ENCODE results near the gene TMEM267.
A peak's percentile ranks its signal among the peaks of the same experiment; 100 is the strongest.
"Not testable (repeated sequence)": the region's sequence is repeated elsewhere in the genome, so short reads cannot be mapped to it uniquely, and the experiment has no call there.

TMEM267 gene

DNA sequence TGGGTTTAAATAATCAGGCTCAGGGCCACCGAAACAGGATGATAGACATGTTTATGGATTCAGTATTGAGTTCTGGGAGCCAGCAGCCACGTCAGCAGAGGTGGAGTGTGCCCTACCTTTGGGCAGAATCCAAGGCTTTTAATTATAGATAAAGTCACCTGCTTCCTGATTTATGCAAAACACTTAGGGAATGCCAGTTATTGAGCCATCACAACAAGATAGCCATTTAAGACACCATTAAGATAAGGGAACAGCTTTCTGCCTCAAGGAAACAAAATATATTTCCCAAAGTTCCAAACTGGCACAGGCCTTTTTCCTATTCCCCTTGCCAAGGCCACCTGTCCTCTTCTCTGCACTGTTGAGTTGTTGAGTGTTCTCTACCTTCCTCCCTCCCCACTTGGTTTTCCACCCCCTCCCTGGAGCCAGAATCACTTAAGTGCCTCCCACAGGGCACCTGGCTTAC, 73.8 kb downstream of the TMEM267 start:
- DNase-seq (ENCODE audit: low read depth in 2 of 2), result no peak

DNA sequence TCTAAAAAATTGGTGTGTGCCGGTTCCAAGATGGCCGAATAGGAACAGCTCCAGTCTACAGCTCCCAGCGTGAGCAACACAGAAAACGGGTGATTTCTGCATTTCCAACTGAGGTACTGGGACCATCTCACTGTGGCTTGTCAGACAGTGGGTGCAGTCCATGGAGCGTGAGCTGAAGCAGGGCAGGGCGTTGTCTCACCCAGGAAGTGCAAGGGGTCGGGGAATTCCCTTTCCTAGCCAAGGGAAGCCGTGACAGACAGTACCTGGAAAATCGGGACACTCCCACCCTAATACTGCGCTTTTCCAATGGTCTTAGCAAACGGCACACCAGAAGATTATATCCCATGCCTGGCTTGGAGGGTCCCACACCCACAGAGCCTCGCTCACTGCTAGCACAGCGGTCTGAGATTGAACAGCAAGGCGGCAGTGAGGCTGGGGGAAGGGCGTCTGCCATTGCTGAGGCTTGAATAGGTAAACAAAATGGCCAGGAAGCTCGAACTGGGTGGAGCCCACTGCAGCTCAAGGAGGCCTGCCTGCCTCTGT, 81.1 kb downstream of the TMEM267 start:
- not testable (repeated sequence) for DNase-seq (ENCODE audit: low read depth in 2 of 2)

DNA sequence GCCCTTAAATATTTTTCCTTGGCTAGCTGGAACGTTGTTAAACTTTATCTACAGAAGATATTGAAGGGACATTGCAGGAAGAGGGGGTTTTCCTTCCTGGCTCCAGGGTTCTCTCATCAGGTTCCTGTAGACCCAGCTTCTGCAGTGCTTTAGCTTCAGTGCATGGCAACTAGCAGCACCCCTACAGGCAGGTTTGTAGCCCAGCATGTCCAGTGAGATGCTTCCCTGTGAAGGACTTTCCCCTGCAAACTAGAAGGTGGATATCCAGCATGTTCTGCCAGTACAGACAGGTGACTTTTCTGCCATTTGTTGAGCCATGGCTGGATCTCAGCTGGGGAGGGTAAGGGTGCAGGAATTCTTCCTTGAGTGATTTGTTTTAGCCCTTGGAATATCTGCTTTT, 81.8 kb downstream of the TMEM267 start:
- no peak for DNase-seq (ENCODE audit: low read depth in 2 of 2)

DNA sequence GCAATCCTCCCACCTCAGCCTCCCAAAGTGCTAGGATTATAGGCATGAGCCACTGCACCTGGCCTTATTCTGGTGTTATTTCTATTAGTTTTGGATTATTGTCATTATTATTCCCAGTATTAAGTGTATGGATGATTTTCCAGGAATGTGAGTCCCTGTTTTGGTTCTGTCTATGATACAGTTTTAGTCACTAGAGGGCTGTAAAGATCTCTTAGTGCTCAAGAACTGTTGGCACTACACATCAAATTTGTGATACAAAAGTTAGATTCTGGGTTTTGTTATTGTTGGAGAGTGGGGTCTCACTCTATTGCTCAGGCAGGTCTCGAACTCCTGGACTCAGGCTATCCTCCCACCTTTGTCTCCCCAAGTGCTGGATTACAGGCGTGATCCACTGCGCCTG, 83.6 kb downstream of the TMEM267 start:
- DNase-seq (ENCODE audit: low read depth in 2 of 2), result no peak

DNA sequence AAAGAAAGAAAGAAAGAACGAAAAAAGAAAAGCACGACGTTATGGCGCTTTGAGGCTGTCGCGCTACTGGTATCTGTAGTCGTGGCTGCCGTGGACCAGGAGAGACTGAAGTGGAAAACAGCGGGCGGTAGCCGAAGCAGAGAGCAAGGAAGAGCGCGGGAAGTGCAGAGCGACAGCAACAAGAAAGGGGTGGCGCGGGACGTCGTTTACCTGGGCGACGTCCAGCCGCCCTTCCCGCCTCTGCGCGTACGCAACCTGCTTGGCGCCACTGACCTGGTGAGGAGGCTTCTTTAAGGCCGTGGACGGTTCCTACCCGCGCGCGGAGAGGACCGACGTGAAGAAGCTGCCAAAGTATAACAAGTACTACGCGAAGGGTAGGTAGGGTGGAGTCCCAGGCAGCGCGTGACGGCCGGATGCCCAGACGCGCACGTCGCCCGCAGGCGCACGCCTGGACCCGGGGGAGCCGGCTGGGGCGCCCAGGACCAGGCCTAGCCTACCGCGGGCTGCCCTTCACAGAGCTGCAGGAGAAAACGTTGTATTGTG, 86.8 kb downstream of the TMEM267 start:
- DNase-seq (ENCODE audit: low read depth in 2 of 2), result peak; percentile 40 to 54
